Progenitor cell of endocrine pancreas (in vitro differentiated cells): ENCODE data around the gene GALNS. TPM values are rescaled to one million over a fixed set of nuclear protein-coding genes. Genes with fewer than 3 reads are reported as not detected.
A peak's percentile ranks its signal among the peaks of the same experiment; 100 is the strongest.
"Not testable (repeated sequence)": the region's sequence is repeated elsewhere in the genome, so short reads cannot be mapped to it uniquely, and the experiment has no call there.

ENCODE experiments used
- DNase-seq: peaks from one replicate; pipeline ENCODE4 v3.0.0; 2021; ENCODE audit warnings: low spot score; ENCODE audit not compliant: unreplicated experiment
- H3K27ac Mint-ChIP-seq: 2 replicates; pipeline ENCODE4 v1.8.0; 2021; ENCODE audit warnings: mild to moderate bottlenecking, moderate library complexity, mixed read lengths
- H3K27me3 Mint-ChIP-seq: 2 replicates; pipeline ENCODE4 v1.8.0; 2021; ENCODE audit warnings: mixed read lengths
- H3K36me3 Mint-ChIP-seq: 2 replicates; pipeline ENCODE4 v1.8.0; 2022; ENCODE audit warnings: mixed read lengths; ENCODE audit not compliant: insufficient read depth
- H3K4me1 Mint-ChIP-seq: 2 replicates; pipeline ENCODE4 v1.8.0; 2021; ENCODE audit warnings: low read depth, mixed read lengths
- H3K4me3 Mint-ChIP-seq: 2 replicates; pipeline ENCODE4 v1.8.0; 2021; ENCODE audit warnings: low read depth, mild to moderate bottlenecking, moderate library complexity, mixed read lengths
- H3K9me3 Mint-ChIP-seq: 2 replicates; pipeline ENCODE4 v1.8.0; 2021; ENCODE audit warnings: low read depth, mixed read lengths
- CTCF ChIP-seq: fragments of 200-600 bp; sonication (generic); IDR thresholded peaks from one replicate; pipeline ENCODE4 v1.5.0; 2021; ENCODE audit warnings: antibody characterized with exemption, mild to moderate bottlenecking; ENCODE audit not compliant: unreplicated experiment
- total RNA-seq: library from RNA; stranded (reverse); gene quantifications from 2 replicates; pipeline ENCODE4 v1.2.1, GENCODE V29; 2021

The GALNS gene
- total RNA-seq, 1 donor from 2014 or later: 32.7 TPM

- no peak for DNase-seq
- H3K36me3 Mint-ChIP-seq: no peaks in the 10 kb centered on the region
- H3K4me1 Mint-ChIP-seq: peaks cover 13% of the 10 kb centered on the region
- no peaks in the 10 kb centered on the region for H3K9me3 Mint-ChIP-seq
- H3K27me3 Mint-ChIP-seq: peaks cover 5% of the 10 kb centered on the region
- H3K27ac Mint-ChIP-seq: no peak overlapping the region
- no peak for TF ChIP-seq CTCF
- H3K4me3 Mint-ChIP-seq: no peak overlapping the region
These were observed 82.0 kb downstream of the GALNS start for GRCh38 chr16:88774544-88775393.

GRCh38 chr16:88773812-88774291 is 82.9 kb downstream of the GALNS start:
- H3K4me3 Mint-ChIP-seq: no peak overlapping the region
- H3K36me3 Mint-ChIP-seq: no peaks in the 10 kb centered on the region
- peaks cover 17% of the 10 kb centered on the region for H3K4me1 Mint-ChIP-seq
- TF ChIP-seq CTCF: no peak
- peaks cover 5% of the 10 kb centered on the region for H3K27me3 Mint-ChIP-seq
- H3K27ac Mint-ChIP-seq: no peak overlapping the region
- H3K9me3 Mint-ChIP-seq: no peaks in the 10 kb centered on the region
- no peak for DNase-seq

- H3K9me3 Mint-ChIP-seq: no peaks in the 10 kb centered on the region
- no peak for TF ChIP-seq CTCF
- no peak overlapping the region for H3K4me3 Mint-ChIP-seq
- H3K36me3 Mint-ChIP-seq: no peaks in the 10 kb centered on the region
- no peak for DNase-seq
- peaks cover 2% of the 10 kb centered on the region for H3K27me3 Mint-ChIP-seq
- H3K4me1 Mint-ChIP-seq: peaks cover 17% of the 10 kb centered on the region
- H3K27ac Mint-ChIP-seq: peak overlapping the region; percentile 67
These were observed 83.6 kb downstream of the GALNS start for GRCh38 chr16:88772871-88773811.

- H3K4me1 Mint-ChIP-seq: peaks cover 25% of the 10 kb centered on the region
- not testable (repeated sequence) for H3K36me3 Mint-ChIP-seq, H3K27me3 Mint-ChIP-seq, H3K9me3 Mint-ChIP-seq, H3K27ac Mint-ChIP-seq, DNase-seq, H3K4me3 Mint-ChIP-seq
These were observed 85.0 kb downstream of the GALNS start for GRCh38 chr16:88771781-88772180.

- DNase-seq: no peak
- no peaks in the 10 kb centered on the region for H3K27me3 Mint-ChIP-seq
- no peak overlapping the region for H3K27ac Mint-ChIP-seq
- no peak overlapping the region for H3K4me3 Mint-ChIP-seq
- H3K9me3 Mint-ChIP-seq: no peaks in the 10 kb centered on the region
- TF ChIP-seq CTCF: no peak
- peaks cover 25% of the 10 kb centered on the region for H3K4me1 Mint-ChIP-seq
- H3K36me3 Mint-ChIP-seq: no peaks in the 10 kb centered on the region
These were observed 85.4 kb downstream of the GALNS start for GRCh38 chr16:88771294-88771772.
